GM19438 (cell line): ENCODE data around the gene CHFR.
"Not testable (repeated sequence)": the region's sequence is repeated elsewhere in the genome, so short reads cannot be mapped to it uniquely, and the experiment has no call there.

Source experiments
- ATAC-seq: cut with Tn5 transposase; IDR thresholded peaks from one replicate; pipeline ENCODE4 v1.9.1; 2021; ENCODE audit warnings: low read depth; ENCODE audit not compliant: unreplicated experiment

The CHFR gene

GRCh38 chr12:132814232-132814631 lies 73.2 kb downstream of the CHFR start:
- ATAC-seq: no peak

GRCh38 chr12:132813443-132813842 lies 74.0 kb downstream of the CHFR start:
- no peak for ATAC-seq

- ATAC-seq: no peak
These were observed 74.6 kb downstream of the CHFR start for GRCh38 chr12:132812631-132813305.

- ATAC-seq: not testable (repeated sequence)
These were observed 78.0 kb downstream of the CHFR start for GRCh38 chr12:132809391-132809790.

- no peak for ATAC-seq
These were observed 79.9 kb downstream of the CHFR start for GRCh38 chr12:132807295-132808092.

- ATAC-seq: no peak
These were observed 80.5 kb downstream of the CHFR start for GRCh38 chr12:132806857-132807256.

GRCh38 chr12:132804426-132804861 lies 83.0 kb downstream of the CHFR start:
- ATAC-seq: no peak

- no peak for ATAC-seq
These were observed 83.5 kb downstream of the CHFR start for GRCh38 chr12:132803888-132804287.

GRCh38 chr12:132803125-132803524 lies 84.3 kb downstream of the CHFR start:
- ATAC-seq: no peak

- ATAC-seq: no peak
These were observed 85.7 kb downstream of the CHFR start for GRCh38 chr12:132801741-132802140.

GRCh38 chr12:132798836-132799235 lies 88.6 kb downstream of the CHFR start:
- no peak for ATAC-seq

- no peak for ATAC-seq
These were observed 89.4 kb downstream of the CHFR start for GRCh38 chr12:132797820-132798570.

- ATAC-seq: no peak
These were observed 91.6 kb downstream of the CHFR start for GRCh38 chr12:132795847-132796246.

GRCh38 chr12:132791940-132792339 lies 95.5 kb downstream of the CHFR start:
- ATAC-seq: not testable (repeated sequence)

- ATAC-seq: no peak
These were observed 98.3 kb downstream of the CHFR start for GRCh38 chr12:132789099-132789471.

- ATAC-seq: no peak
These were observed 98.9 kb downstream of the CHFR start for GRCh38 chr12:132788375-132789098.

- ATAC-seq: no peak
These were observed 99.5 kb downstream of the CHFR start for GRCh38 chr12:132787877-132788276.

GRCh38 chr12:132786192-132786591 lies 101.2 kb downstream of the CHFR start:
- no peak for ATAC-seq

- no peak for ATAC-seq
These were observed 102.8 kb downstream of the CHFR start for GRCh38 chr12:132784580-132784979.

- no peak for ATAC-seq
These were observed 103.4 kb downstream of the CHFR start for GRCh38 chr12:132783917-132784531.
